Neuronal stem cell (in vitro differentiated cells): Measurements from ENCODE around the gene BMP4.

ENCODE experiments used
- DNase-seq: peaks from one replicate; pipeline ENCODE4 v3.0.0-alpha.2; 2013; ENCODE audit warnings: low spot score
- H2AFZ ChIP-seq: one replicate; pipeline ENCODE4 v1.6.1; 2013; ENCODE audit warnings: mild to moderate bottlenecking, low read length, inconsistent platforms
- H2AK5ac ChIP-seq: 2 replicates; pipeline ENCODE4 v1.6.1; 2013; ENCODE audit warnings: low read depth, mild to moderate bottlenecking, inconsistent platforms, low read length, moderate library complexity, mixed read lengths
- H2BK120ac ChIP-seq: 2 replicates; pipeline ENCODE4 v1.6.1; 2013; ENCODE audit warnings: low read depth, mild to moderate bottlenecking, inconsistent platforms, low read length, moderate library complexity, mixed read lengths
- H2BK12ac ChIP-seq: one replicate; pipeline ENCODE4 v1.6.1; 2013; ENCODE audit warnings: low read length, inconsistent platforms
- H2BK15ac ChIP-seq: 2 replicates; pipeline ENCODE4 v1.6.1; 2013; ENCODE audit warnings: mild to moderate bottlenecking, low read length, inconsistent platforms, mixed read lengths
- H2BK5ac ChIP-seq: one replicate; pipeline ENCODE4 v1.6.1; 2013; ENCODE audit warnings: inconsistent platforms, mild to moderate bottlenecking, low read length, moderate library complexity
- H3K14ac ChIP-seq: one replicate; pipeline ENCODE4 v1.6.1; 2013; ENCODE audit warnings: low read length, inconsistent platforms
- H3K18ac ChIP-seq: 2 replicates; pipeline ENCODE4 v1.6.1; 2013; ENCODE audit warnings: low read length, inconsistent platforms
- H3K23ac ChIP-seq: 2 replicates; pipeline ENCODE4 v1.6.1; 2013; ENCODE audit warnings: low read depth, mild to moderate bottlenecking, mixed read lengths, low read length, inconsistent platforms; ENCODE audit not compliant: poor library complexity
- H3K27ac ChIP-seq: replicated peaks from 3 replicates; pipeline ENCODE4 v1.5.1; 2013; ENCODE audit warnings: low read length, inconsistent platforms
- H3K27me3 ChIP-seq, 3 experiments: 2 replicates each; pipeline ENCODE4 v1.6.1; 2013; ENCODE audit warnings: low read length in 3 of 3, mild to moderate bottlenecking in 2 of 3, inconsistent platforms in 1 of 3, low read depth in 1 of 3, mixed read lengths in 1 of 3, moderate library complexity in 1 of 3; ENCODE audit not compliant: control insufficient read depth in 3 of 3, insufficient read depth in 3 of 3
- H3K36me3 ChIP-seq, 2 donors: replicated peaks in 1 of 2; 2 replicates each; pipeline ENCODE4 v1.6.1; 2013; ENCODE audit warnings: low read length in 2 of 2; ENCODE audit not compliant: control insufficient read depth in 2 of 2, insufficient read depth in 2 of 2
- H3K4ac ChIP-seq: 2 replicates; pipeline ENCODE4 v1.6.1; 2013; ENCODE audit warnings: inconsistent platforms, mild to moderate bottlenecking, low read length, moderate library complexity
- H3K4me1 ChIP-seq, 2 donors: 1 replicate in 1 of 2; 2 replicates in 1 of 2; pipeline ENCODE4 v1.6.1; 2013; ENCODE audit warnings: low read length in 2 of 2, low read depth in 1 of 2; ENCODE audit not compliant: control insufficient read depth in 2 of 2, insufficient read depth in 1 of 2
- H3K4me2 ChIP-seq: one replicate; pipeline ENCODE4 v1.6.1; 2013; ENCODE audit warnings: mild to moderate bottlenecking, low read length, inconsistent platforms; ENCODE audit not compliant: insufficient read depth, poor library complexity, severe bottlenecking
- H3K4me3 ChIP-seq, 2 donors: 2 replicates each; pipeline ENCODE4 v1.5.1; 2013; ENCODE audit warnings: low read length in 2 of 2, mild to moderate bottlenecking in 2 of 2, inconsistent platforms in 1 of 2, moderate library complexity in 1 of 2
- H3K79me1 ChIP-seq: one replicate; pipeline ENCODE4 v1.6.1; 2013; ENCODE audit warnings: low read depth, mild to moderate bottlenecking, inconsistent platforms, low read length, moderate library complexity
- H3K9ac ChIP-seq: one replicate; pipeline ENCODE4 v1.6.1; 2013; ENCODE audit warnings: mild to moderate bottlenecking, low read depth, low read length, inconsistent platforms; ENCODE audit not compliant: poor library complexity
- H3K9me3 ChIP-seq, 2 donors: replicated peaks in 1 of 2; 2 replicates each; pipeline versions ENCODE3 to v1.6.1; 2013; ENCODE audit warnings: low read length in 2 of 2, mild to moderate bottlenecking in 2 of 2, inconsistent platforms in 1 of 2, low read depth in 1 of 2, mixed read lengths in 1 of 2, moderate library complexity in 1 of 2; ENCODE audit not compliant: control insufficient read depth in 2 of 2, insufficient read depth in 1 of 2
- H4K8ac ChIP-seq: one replicate; pipeline ENCODE4 v1.6.1; 2013; ENCODE audit warnings: low read depth, mild to moderate bottlenecking, inconsistent platforms, low read length, moderate library complexity
- H4K91ac ChIP-seq: one replicate; pipeline ENCODE4 v1.6.1; 2013; ENCODE audit warnings: low read length, low read depth, mild to moderate bottlenecking, inconsistent platforms; ENCODE audit not compliant: poor library complexity
- WGBS, 2 donors: extraction: QIAGEN DNeasy Blood & Tissue Kit; methylation state at CpG; one replicate each; pipeline ENCODE4 v1.1.7; 2013; ENCODE audit warnings: missing lambda C conversion rate in 2 of 2, mixed read lengths in 1 of 2; ENCODE audit not compliant: insufficient read length in 2 of 2, insufficient replicate concordance in 1 of 2; ENCODE audit errors: extremely low coverage in 2 of 2; 5-methylcytosine and 5-hydroxymethylcytosine counted together

BMP4 gene

GRCh38 chr14:53982546-53982945 lies 25.9 kb upstream of the BMP4 start:
- no peak overlapping the region for H3K4ac ChIP-seq
- H3K9ac ChIP-seq: no peak overlapping the region
- H3K18ac ChIP-seq: no peak overlapping the region
- no peak for DNase-seq
- no peak overlapping the region for H3K27ac ChIP-seq
- H3K79me1 ChIP-seq: peaks cover 2% of the 10 kb centered on the region
- WGBS, 2 donors: no CpG with 5 or more reads among the region's 2 CpGs
- H3K9me3 ChIP-seq: peaks cover 0 to 5% of the 10 kb centered on the region in 2 donors
- no peak overlapping the region for H4K8ac ChIP-seq
- no peak overlapping the region for H3K14ac ChIP-seq
- no peak overlapping the region for H2BK120ac ChIP-seq
- no peak overlapping the region for H2BK5ac ChIP-seq
- no peak overlapping the region for H2BK15ac ChIP-seq
- H2AFZ ChIP-seq: no peak overlapping the region
- H3K23ac ChIP-seq: no peak overlapping the region
- H2AK5ac ChIP-seq: no peak overlapping the region
- no peak overlapping the region for H2BK12ac ChIP-seq
- no peak overlapping the region for H4K91ac ChIP-seq
- no peak overlapping the region for H3K4me3 ChIP-seq
- H3K27me3 ChIP-seq: no peaks in the 10 kb centered on the region
- peaks cover 4% of the 10 kb centered on the region in 2 donors for H3K4me1 ChIP-seq
- no peak overlapping the region for H3K4me2 ChIP-seq
- no peaks in the 10 kb centered on the region for H3K36me3 ChIP-seq

- Histone ChIP-seq H4K91ac (no peak overlapping the region), H2BK15ac (no peak overlapping the region), H3K9ac (no peak overlapping the region), H3K9me3 (peaks cover 0 to 3% of the 10 kb centered on the region in 2 donors), H3K18ac (no peak overlapping the region), H4K8ac (no peak overlapping the region), H3K4me2 (no peak overlapping the region), H3K23ac (no peak overlapping the region), H3K4me3 (no peak overlapping the region), H2BK5ac (no peak overlapping the region), H2BK12ac (no peak overlapping the region), H3K27me3 (no peaks in the 10 kb centered on the region), H2AK5ac (no peak overlapping the region), H3K79me1 (peaks cover 2% of the 10 kb centered on the region), H2BK120ac (no peak overlapping the region), H3K27ac (no peak overlapping the region), H3K4me1 (peaks cover 4% of the 10 kb centered on the region in 2 donors), H3K4ac (no peak overlapping the region), H3K36me3 (no peaks in the 10 kb centered on the region), H3K14ac (no peak overlapping the region), H2AFZ (no peak overlapping the region)
- no CpG with 5 or more reads among the region's 7 CpGs for WGBS, 2 donors
- DNase-seq: no peak
Measured at GRCh38 chr14:53979747-53980642, 23.4 kb upstream of the BMP4 start.

- Histone ChIP-seq H3K4me3 (no peak overlapping the region), H3K27ac (no peak overlapping the region)
- no CpG with 5 or more reads among the region's 4 CpGs for WGBS, 2 donors
Measured at GRCh38 chr14:53979113-53979681, 22.6 kb upstream of the BMP4 start.

GRCh38 chr14:53978194-53978593 lies 21.6 kb upstream of the BMP4 start:
- Histone ChIP-seq H3K9me3 (no peaks in the 10 kb centered on the region), H2AFZ (no peak overlapping the region), H2AK5ac (no peak overlapping the region), H4K91ac (no peak overlapping the region), H3K4ac (no peak overlapping the region), H3K9ac (no peak overlapping the region), H4K8ac (no peak overlapping the region), H3K23ac (no peak overlapping the region), H3K36me3 (no peaks in the 10 kb centered on the region), H2BK12ac (no peak overlapping the region), H3K4me2 (no peak overlapping the region), H3K14ac (no peak overlapping the region), H3K4me3 (no peak overlapping the region), H2BK5ac (no peak overlapping the region), H3K27ac (no peak overlapping the region), H3K18ac (no peak overlapping the region), H2BK120ac (no peak overlapping the region), H3K27me3 (no peaks in the 10 kb centered on the region), H2BK15ac (no peak overlapping the region), H3K79me1 (no peaks in the 10 kb centered on the region), H3K4me1 (peaks cover 4% of the 10 kb centered on the region in 2 donors)
- no CpG with 5 or more reads among the region's 3 CpGs for WGBS, 2 donors
- no peak for DNase-seq

More at GRCh38 chr14:53979113-53979681, 22.6 kb upstream of the BMP4 start:
- H3K18ac ChIP-seq: no peak overlapping the region
- no peak overlapping the region for H2BK12ac ChIP-seq
- H2AK5ac ChIP-seq: no peak overlapping the region
- no peak overlapping the region for H3K14ac ChIP-seq
- H3K4me2 ChIP-seq: no peak overlapping the region
- H4K8ac ChIP-seq: no peak overlapping the region
- peaks cover 4% of the 10 kb centered on the region in 2 donors for H3K4me1 ChIP-seq
- H2BK15ac ChIP-seq: no peak overlapping the region
- no peak overlapping the region for H4K91ac ChIP-seq
- H2BK120ac ChIP-seq: no peak overlapping the region
- no peaks in the 10 kb centered on the region for H3K27me3 ChIP-seq
- H3K79me1 ChIP-seq: no peaks in the 10 kb centered on the region
- no peak overlapping the region for H3K23ac ChIP-seq
- peak overlapping the region; percentile 50 for H3K9ac ChIP-seq
- no peak overlapping the region for H2BK5ac ChIP-seq
- no peaks in the 10 kb centered on the region for H3K36me3 ChIP-seq
- peak; percentile 20 for DNase-seq
- no peak overlapping the region for H3K4ac ChIP-seq
- H3K9me3 ChIP-seq: peaks cover 0 to under 1% of the 10 kb centered on the region in 2 donors
- no peak overlapping the region for H2AFZ ChIP-seq
